Stomach (tissue), 9 donors: Measurements from ENCODE around the gene RPS6KC1. TPM values are rescaled to one million over a fixed set of nuclear protein-coding genes. Genes with fewer than 3 reads are reported as not detected.
A peak's percentile ranks its signal among the peaks of the same experiment; 100 is the strongest.

Source experiments
- DNase-seq, 2 donors: peaks; one replicate each; pipeline versions ENCODE4 v3.0.0 to v3.0.0-alpha.2; 2013 to 2019
- H3K27ac ChIP-seq, 5 donors: fragments of 200-600 bp in 4 of 5; sonication (generic) in 4 of 5; one replicate each; pipeline ENCODE4 v1.5.1; 2013 to 2019; ENCODE audit warnings: mild to moderate bottlenecking in 1 of 5, moderate library complexity in 1 of 5
- H3K27me3 ChIP-seq, 3 donors: fragments of 200-600 bp; sonication (generic); one replicate each; pipeline ENCODE4 v1.5.1; 2017 to 2019; ENCODE audit warnings: mixed run types in 1 of 3
- H3K36me3 ChIP-seq, 4 donors: fragments of 200-600 bp; sonication (generic); 1 replicate in 3 of 4; 2 replicates in 1 of 4; pipeline ENCODE4 v1.5.1; 2016 to 2019
- H3K4me1 ChIP-seq, 4 donors: fragments of 200-600 bp; sonication (generic); one replicate each; pipeline ENCODE4 v1.5.1; 2016 to 2019
- H3K4me3 ChIP-seq, 4 donors: fragments of 200-600 bp; sonication (generic) in 3 of 4; one replicate each; pipeline ENCODE4 v1.5.1; 2016 to 2019; ENCODE audit warnings: mild to moderate bottlenecking in 1 of 4
- H3K9me3 ChIP-seq, 4 donors: fragments of 200-600 bp; sonication (generic); one replicate each; pipeline ENCODE4 v1.5.1; 2016 to 2019
- EP300 ChIP-seq: sonication (generic); formaldehyde crosslinking; IDR thresholded peaks from one replicate; pipeline ENCODE4 v1.6.1; 2017; ENCODE audit warnings: antibody characterized with exemption
- POLR2A ChIP-seq, 4 donors: fragments of 450-650 bp; IDR thresholded peaks; one replicate each; pipeline ENCODE4 v1.6.1; 2016; ENCODE audit warnings: antibody characterized with exemption in 4 of 4, control low read depth in 2 of 4, mild to moderate bottlenecking in 1 of 4, moderate library complexity in 1 of 4
- POLR2AphosphoS5 ChIP-seq, 3 donors: sonication (generic); formaldehyde crosslinking; IDR thresholded peaks; one replicate each; pipeline ENCODE4 v1.6.1; 2016; ENCODE audit warnings: antibody characterized with exemption in 3 of 3
- WGBS, 5 donors: extraction: QIAGEN DNeasy Blood & Tissue Kit in 3 of 5; methylation state at CpG; one replicate each; pipeline versions ENCODE4 v1.1.5 to v1.1.7; 2013 to 2018; 5-methylcytosine and 5-hydroxymethylcytosine counted together
- intact Hi-C: fragments of 100-400 bp; cut with DNase I; formaldehyde crosslinking; loops from one replicate; pipeline ENCODE4 v1.15.1; 2023; ENCODE audit warnings: low total_unique reads
- polyA plus RNA-seq, 3 donors: library from polyadenylated mRNA; stranded (reverse); fragments of 200-250 nt; gene quantifications; one replicate each; pipeline ENCODE4 v1.2.3, GENCODE V29; 2013
- total RNA-seq, 5 donors: library from RNA; depleted of rRNA; stranded (reverse); fragments of >200 nt; gene quantifications; one replicate each; pipeline versions ENCODE4 v1.1.0 to v1.2.3, GENCODE V29; 2014 to 2016
- TF ChIP-seq, protein P1 (sequence below), 7 experiments: fragments of 450-650 bp in 4 of 7; fragments of 200-600 bp in 3 of 7; sonication (generic) in 3 of 7; IDR thresholded peaks; one replicate each; pipeline ENCODE4 v1.5.1; 2016 to 2019; ENCODE audit warnings: antibody characterized with exemption in 7 of 7, control low read depth in 2 of 7, mild to moderate bottlenecking in 1 of 7
- donor health status: healthy with polysubstance abuse.
- donor health status: Bipolar disorder and iron deficiency.
- donor health status: healthy.

The RPS6KC1 gene
- total and polyA plus RNA-seq, 8 donors: 3.8 to 137 (median 8.9) TPM

DNA sequence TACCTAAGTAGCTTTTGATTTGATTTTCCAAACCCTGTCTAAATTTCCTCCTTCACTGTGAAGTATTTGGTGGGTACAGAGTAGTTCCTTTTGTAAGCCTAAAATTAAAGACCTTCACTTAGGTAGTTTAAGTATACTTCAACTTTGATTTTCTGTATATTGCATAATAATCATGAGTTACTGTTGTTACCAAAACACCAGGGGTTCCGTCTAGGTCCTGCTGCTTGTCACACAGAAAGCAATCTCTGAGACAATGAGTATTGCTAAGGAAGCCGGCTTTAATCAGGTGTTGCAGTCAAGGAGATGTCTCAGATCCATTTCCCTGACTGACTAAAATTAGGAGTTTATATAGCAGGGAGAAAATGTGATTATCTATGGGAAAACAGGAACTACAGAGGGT is 15.3 kb downstream of the RPS6KC1 start:
- no peaks in the 10 kb centered on the region for H3K36me3 ChIP-seq
- TF ChIP-seq POLR2AphosphoS5 (IDR thresholded peaks at IDR 0.05) (no peak), POLR2A (IDR thresholded peaks at IDR 0.05) (no peak), EP300 (no peak)
- TF ChIP-seq, protein P1, sequence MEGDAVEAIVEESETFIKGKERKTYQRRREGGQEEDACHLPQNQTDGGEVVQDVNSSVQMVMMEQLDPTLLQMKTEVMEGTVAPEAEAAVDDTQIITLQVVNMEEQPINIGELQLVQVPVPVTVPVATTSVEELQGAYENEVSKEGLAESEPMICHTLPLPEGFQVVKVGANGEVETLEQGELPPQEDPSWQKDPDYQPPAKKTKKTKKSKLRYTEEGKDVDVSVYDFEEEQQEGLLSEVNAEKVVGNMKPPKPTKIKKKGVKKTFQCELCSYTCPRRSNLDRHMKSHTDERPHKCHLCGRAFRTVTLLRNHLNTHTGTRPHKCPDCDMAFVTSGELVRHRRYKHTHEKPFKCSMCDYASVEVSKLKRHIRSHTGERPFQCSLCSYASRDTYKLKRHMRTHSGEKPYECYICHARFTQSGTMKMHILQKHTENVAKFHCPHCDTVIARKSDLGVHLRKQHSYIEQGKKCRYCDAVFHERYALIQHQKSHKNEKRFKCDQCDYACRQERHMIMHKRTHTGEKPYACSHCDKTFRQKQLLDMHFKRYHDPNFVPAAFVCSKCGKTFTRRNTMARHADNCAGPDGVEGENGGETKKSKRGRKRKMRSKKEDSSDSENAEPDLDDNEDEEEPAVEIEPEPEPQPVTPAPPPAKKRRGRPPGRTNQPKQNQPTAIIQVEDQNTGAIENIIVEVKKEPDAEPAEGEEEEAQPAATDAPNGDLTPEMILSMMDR (IDR thresholded peaks at IDR 0.05): no peak
- no peak for DNase-seq

DNA sequence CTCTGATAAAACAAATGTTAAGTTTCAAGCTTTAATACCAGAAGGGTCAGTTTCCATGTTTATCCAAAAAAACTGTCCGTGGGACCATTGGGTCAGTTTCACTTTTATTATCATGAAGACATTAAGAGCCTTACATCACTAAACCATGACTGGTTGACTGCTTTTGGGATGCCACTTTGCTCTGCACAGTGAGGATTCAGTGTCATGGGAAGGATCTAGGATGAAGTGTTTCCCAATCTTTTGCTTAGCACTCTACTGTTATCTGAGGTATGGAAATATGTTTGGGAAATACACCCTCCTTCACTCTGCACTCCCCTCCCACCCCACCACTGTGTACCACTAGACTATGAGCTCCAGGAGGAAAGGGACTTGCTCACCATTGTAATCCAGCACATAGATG is 16.3 kb downstream of the RPS6KC1 start:
- no peaks in the 10 kb centered on the region for H3K36me3 ChIP-seq
- no peaks in the 10 kb centered on the region for H3K9me3 ChIP-seq
- no peak overlapping the region for H3K4me3 ChIP-seq
- no peaks in the 10 kb centered on the region for H3K27me3 ChIP-seq
- H3K4me1 ChIP-seq: peaks cover 0 to 19% (median 15%) of the 10 kb centered on the region in 4 donors
- H3K27ac ChIP-seq: no peak overlapping the region
- no peak for DNase-seq
- TF ChIP-seq POLR2AphosphoS5 (IDR thresholded peaks at IDR 0.05): no peak
- TF ChIP-seq POLR2A (IDR thresholded peaks at IDR 0.05): no peak
- TF ChIP-seq, protein P1 (IDR thresholded peaks at IDR 0.05): no peak
- TF ChIP-seq EP300: no peak
- WGBS, 5 donors: 54 to 87% (median 76%) methylated on average over 1 of the region's 1 CpG
- intact Hi-C loops: no loop called here

More for the DNA sequence above, 15.3 kb downstream of the RPS6KC1 start:
- peaks cover 0 to 19% (median 15%) of the 10 kb centered on the region in 4 donors for H3K4me1 ChIP-seq
- intact Hi-C loops: no loop called here
- no peak overlapping the region for H3K4me3 ChIP-seq
- 71 to 81% (median 78%) methylated on average over 2 of the region's 2 CpGs for WGBS, 5 donors
- H3K27me3 ChIP-seq: no peaks in the 10 kb centered on the region
- no peak overlapping the region for H3K27ac ChIP-seq
- no peaks in the 10 kb centered on the region for H3K9me3 ChIP-seq

DNA sequence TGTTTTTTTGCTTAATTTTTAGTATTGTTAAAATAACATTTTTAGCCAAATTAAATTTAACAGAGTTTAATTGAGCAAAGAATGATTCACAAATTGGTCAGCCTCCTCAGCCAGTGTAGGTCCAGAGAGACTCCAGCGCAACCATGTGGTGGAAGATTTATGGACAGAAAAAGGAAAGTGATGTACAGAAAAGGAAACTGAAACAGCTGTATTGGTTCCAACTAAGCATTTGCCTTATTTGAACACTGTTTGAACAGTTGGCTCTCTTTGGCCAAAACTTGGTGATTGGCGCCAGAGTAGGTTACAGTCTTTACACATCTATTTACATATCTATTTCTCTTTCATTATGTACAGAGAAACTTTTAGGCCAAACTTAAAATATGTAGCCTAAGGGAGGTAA is 19.4 kb downstream of the RPS6KC1 start:
- H3K27ac ChIP-seq: no peak overlapping the region
- H3K4me3 ChIP-seq: no peak overlapping the region
- TF ChIP-seq POLR2AphosphoS5 (IDR thresholded peaks at IDR 0.05) (peak in 1 of 3 donors; percentile 21), EP300 (no peak), POLR2A (IDR thresholded peaks at IDR 0.05) (no peak)
- TF ChIP-seq, protein P1 (IDR thresholded peaks at IDR 0.05): peak in 1 of 7 experiments; percentile 19

GRCh38 chr1:213075725-213076124 is 24.7 kb downstream of the RPS6KC1 start:
- DNase-seq: no peak
- peaks cover 0 to 21% (median 14%) of the 10 kb centered on the region in 4 donors for H3K36me3 ChIP-seq
- H3K4me3 ChIP-seq: no peak overlapping the region
- intact Hi-C loops: no loop called here
- WGBS, 5 donors: 91 to 96% (median 93%) methylated on average over 2 of the region's 2 CpGs
- TF ChIP-seq EP300: no peak
- TF ChIP-seq, protein P1 (IDR thresholded peaks at IDR 0.05): no peak
- TF ChIP-seq POLR2A (IDR thresholded peaks at IDR 0.05): no peak
- TF ChIP-seq POLR2AphosphoS5 (IDR thresholded peaks at IDR 0.05): no peak
- H3K4me1 ChIP-seq: peaks cover 0 to 5% (median 3%) of the 10 kb centered on the region in 4 donors
- no peak overlapping the region for H3K27ac ChIP-seq
- H3K9me3 ChIP-seq: no peaks in the 10 kb centered on the region
- H3K27me3 ChIP-seq: no peaks in the 10 kb centered on the region

More for the DNA sequence above, 19.4 kb downstream of the RPS6KC1 start:
- Histone ChIP-seq H3K27me3 (no peaks in the 10 kb centered on the region), H3K4me1 (peaks cover 0 to 19% (median 15%) of the 10 kb centered on the region in 4 donors), H3K36me3 (no peaks in the 10 kb centered on the region), H3K9me3 (no peaks in the 10 kb centered on the region)
- intact Hi-C loops: no loop called here
- 10 to 26% (median 12%) methylated on average over 2 of the region's 2 CpGs for WGBS, 5 donors
- DNase-seq: peak; percentile 46 to 74
